NCI-H1417 treated with DMSO at 0.1 percent for 48 hours (cell line): ENCODE data around the gene EPHA1.

Experiments used
- DNase-seq: peaks from one replicate; lab custom pipeline; 2025; lab: John Stamatoyannopoulos, UW

Gene EPHA1

DNA sequence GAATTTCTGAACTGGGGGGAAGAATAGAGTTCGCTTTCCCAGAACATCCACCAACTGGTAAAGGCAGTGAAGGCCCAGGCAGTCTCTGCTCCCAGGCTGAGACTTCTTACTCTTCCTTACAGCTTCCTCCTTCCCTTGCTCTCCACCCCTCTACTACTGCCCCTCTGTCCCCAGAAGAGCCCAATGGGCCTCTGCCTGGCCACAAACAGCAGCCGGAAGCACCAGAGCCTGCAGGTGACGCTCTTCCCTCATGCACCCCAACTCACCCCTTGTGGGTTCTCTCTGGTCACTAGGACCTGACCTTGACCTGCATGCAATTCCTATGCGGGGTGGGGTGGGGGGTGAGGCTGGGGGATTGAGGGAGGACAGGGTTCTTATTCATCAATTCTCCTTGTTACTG lies 62.6 kb downstream of the EPHA1 start:
- no peak for DNase-seq

- DNase-seq, result no peak
Observed at GRCh38 chr7:143345428-143345900, 63.2 kb downstream of the EPHA1 start.

DNA sequence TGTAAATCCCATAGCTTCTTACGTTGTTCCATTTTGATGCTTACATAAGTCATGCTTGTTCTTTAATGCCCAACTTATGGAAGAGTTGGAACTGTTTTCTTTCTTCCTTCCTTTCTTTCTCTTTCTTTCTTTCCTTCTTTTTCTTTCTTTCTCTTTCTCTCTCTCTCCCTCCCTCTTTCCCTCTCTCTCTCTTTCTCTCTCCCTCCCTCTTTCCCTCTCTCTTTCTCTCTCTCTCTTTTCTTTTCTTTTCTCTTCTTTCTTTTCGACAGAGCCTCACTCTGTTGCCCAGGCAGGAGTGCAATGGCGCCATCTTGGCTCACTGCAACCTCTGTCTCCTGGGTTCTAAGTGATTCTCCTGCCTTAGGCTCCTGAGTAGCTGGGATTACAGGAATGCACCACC lies 65.1 kb downstream of the EPHA1 start:
- DNase-seq, result no peak

DNA sequence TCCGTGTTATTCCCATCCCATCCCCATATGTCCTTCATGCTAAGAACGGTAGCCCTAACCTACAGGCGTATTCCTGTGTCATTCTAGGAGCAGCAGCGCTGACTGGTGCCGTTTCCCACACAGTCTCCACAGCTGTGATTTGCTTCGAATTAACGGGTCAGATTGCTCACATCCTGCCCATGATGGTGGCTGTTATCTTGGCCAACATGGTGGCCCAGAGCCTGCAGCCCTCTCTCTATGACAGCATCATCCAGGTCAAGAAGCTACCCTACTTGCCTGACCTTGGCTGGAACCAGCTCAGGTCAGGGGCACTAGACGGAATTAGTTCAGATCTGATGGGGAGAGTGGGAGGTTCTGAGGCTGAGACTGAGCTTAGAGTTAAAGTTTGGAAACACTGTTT lies 66.8 kb downstream of the EPHA1 start:
- no peak for DNase-seq
